ENCODE results near the gene MLLT1. TPM values are rescaled to one million over a fixed set of nuclear protein-coding genes. Genes with fewer than 3 reads are reported as not detected.

Gene MLLT1
- total RNA-seq, 1 experiment from 2014 or later: 29.0 TPM

DNA sequence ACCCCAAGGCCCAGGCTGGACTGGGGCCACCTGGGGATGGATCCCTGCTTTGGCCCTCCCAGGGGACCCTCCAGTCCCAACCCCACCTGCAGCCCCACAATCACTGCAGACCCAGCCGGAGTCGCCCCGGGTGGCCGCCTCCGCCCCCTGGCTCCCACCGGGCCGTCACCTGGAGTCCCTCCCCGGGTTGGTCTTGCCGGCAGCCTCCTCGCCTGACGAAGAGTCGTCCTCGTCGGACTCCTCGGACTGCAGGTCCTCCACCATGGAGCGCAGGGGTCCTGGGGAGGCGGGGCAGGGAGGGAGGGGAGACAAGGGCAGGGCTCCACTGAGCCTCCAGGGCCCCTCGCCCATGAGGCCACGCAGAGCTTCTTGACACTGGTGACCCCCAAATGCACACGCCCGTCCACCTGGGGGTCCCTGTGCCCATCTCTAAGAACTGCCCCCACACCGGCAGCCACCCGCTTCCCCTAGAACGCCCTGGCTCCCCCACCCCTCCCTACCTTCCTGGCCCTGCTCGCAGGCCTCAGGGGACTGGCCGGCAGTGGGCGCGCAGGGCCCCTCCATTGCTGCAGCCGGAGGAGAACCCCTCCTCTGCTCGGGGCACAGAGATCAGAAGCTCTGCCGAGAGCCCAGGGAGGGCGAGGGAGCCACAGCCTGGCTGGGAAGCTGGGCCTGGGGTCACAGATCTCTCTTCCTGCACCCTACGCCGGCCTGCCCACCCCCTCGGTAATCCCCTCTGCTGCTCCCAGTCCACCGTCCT, 63.4 kb downstream of the MLLT1 start:
- Histone ChIP-seq H3K27ac (ENCODE audit: low read length) (no peak overlapping the region), H2AFZ (ENCODE audit: low read length) (no peak overlapping the region), H3K4me1 (ENCODE audit: insufficient read depth, low read length) (no peaks in the 10 kb centered on the region; the same call in 1 of the 2 replicates), H3K9me3 (ENCODE audit: low read length) (no peaks in the 10 kb centered on the region), H3K4me3 (ENCODE audit: low read length) (no peak overlapping the region), H3K79me2 (ENCODE audit: low read length) (no peaks in the 10 kb centered on the region), H3K27me3 (ENCODE audit: low read length) (no peaks in the 10 kb centered on the region), H3K4me2 (ENCODE audit: low read length) (no peak overlapping the region), H3K9me2 (replicated peaks; ENCODE audit: low read length) (no peaks in the 10 kb centered on the region), H3K9ac (ENCODE audit: low read length) (no peak overlapping the region), H3F3A (ENCODE audit: low read length, unreplicated experiment) (no peaks in the 10 kb centered on the region), H3K36me3 (ENCODE audit: low read depth, low read length) (peaks cover 2% of the 10 kb centered on the region; the same call in 1 of the 2 replicates), H4K20me1 (ENCODE audit: low read length) (peaks cover 3% of the 10 kb centered on the region; the same call in 1 of the 2 replicates)
- no peak for DNase-seq
- no peak for TF ChIP-seq EZH2 (IDR thresholded peaks at IDR 0.05; ENCODE audit: low read length, unreplicated experiment)
- no peak for TF ChIP-seq EZH2phosphoT487 (IDR thresholded peaks at IDR 0.05; ENCODE audit: borderline replicate concordance, low read length)
- TF ChIP-seq, protein P1, sequence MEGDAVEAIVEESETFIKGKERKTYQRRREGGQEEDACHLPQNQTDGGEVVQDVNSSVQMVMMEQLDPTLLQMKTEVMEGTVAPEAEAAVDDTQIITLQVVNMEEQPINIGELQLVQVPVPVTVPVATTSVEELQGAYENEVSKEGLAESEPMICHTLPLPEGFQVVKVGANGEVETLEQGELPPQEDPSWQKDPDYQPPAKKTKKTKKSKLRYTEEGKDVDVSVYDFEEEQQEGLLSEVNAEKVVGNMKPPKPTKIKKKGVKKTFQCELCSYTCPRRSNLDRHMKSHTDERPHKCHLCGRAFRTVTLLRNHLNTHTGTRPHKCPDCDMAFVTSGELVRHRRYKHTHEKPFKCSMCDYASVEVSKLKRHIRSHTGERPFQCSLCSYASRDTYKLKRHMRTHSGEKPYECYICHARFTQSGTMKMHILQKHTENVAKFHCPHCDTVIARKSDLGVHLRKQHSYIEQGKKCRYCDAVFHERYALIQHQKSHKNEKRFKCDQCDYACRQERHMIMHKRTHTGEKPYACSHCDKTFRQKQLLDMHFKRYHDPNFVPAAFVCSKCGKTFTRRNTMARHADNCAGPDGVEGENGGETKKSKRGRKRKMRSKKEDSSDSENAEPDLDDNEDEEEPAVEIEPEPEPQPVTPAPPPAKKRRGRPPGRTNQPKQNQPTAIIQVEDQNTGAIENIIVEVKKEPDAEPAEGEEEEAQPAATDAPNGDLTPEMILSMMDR (conservative IDR thresholded peaks at IDR 0.05; ENCODE audit: low read depth, low read length): no peak
- ChIA-PET CTCF (no interaction called here), POLR2A (ENCODE audit: unreplicated experiment) (no interaction called here)
- ATAC-seq: no peak
- intact Hi-C loops (cut with micrococcal nuclease): loop anchor here (5.0 kb wide), 1 partner anchor 56 kb away; no protein-coding TSS in a partner anchor
- BruUV-seq (replicated peaks): no TSS peak

DNA sequence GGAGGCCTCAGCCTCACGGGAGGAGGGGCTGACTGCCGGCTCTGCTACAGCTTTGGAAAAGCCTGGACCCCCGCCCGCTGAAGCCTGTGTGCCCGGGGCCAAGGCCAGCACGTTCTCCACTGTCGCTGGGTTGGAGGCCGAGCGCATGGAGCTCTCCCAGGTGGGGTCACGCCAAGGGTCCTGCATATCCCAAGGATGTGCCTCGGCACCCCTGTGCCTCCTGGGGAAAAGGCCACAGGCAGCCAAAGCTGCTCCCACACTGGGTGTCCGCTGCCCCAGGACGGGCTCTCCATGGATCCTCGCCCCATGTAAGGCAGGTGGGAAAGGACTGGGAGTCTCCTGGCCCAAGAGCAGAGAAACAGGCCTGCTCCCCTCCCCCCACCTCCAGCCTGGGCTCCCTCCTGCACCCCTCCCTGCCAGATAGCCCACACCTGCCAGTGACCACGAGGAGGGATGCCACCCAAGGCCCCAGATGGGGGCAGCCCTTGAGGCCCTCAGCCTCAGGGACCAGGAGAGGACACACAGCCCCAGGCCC, 64.0 kb downstream of the MLLT1 start:
- Histone ChIP-seq H3K9me3 (ENCODE audit: low read length) (no peaks in the 10 kb centered on the region), H4K20me1 (ENCODE audit: low read length) (peaks cover 3% of the 10 kb centered on the region; the same call in 1 of the 2 replicates), H3K9me2 (replicated peaks; ENCODE audit: low read length) (no peaks in the 10 kb centered on the region), H3K79me2 (ENCODE audit: low read length) (no peaks in the 10 kb centered on the region), H3K9ac (ENCODE audit: low read length) (no peak overlapping the region), H3K4me1 (ENCODE audit: insufficient read depth, low read length) (no peaks in the 10 kb centered on the region; the same call in 1 of the 2 replicates), H3F3A (ENCODE audit: low read length, unreplicated experiment) (no peaks in the 10 kb centered on the region), H2AFZ (ENCODE audit: low read length) (no peak overlapping the region), H3K27me3 (ENCODE audit: low read length) (no peaks in the 10 kb centered on the region), H3K27ac (ENCODE audit: low read length) (no peak overlapping the region), H3K4me3 (ENCODE audit: low read length) (no peak overlapping the region), H3K4me2 (ENCODE audit: low read length) (no peak overlapping the region), H3K36me3 (ENCODE audit: low read depth, low read length) (no peaks in the 10 kb centered on the region; the same call in 1 of the 2 replicates)
- intact Hi-C loops (cut with micrococcal nuclease): loop anchor here (5.0 kb wide), 1 partner anchor 57 kb away; no protein-coding TSS in a partner anchor
- ATAC-seq: no peak
- no peak for TF ChIP-seq EZH2 (IDR thresholded peaks at IDR 0.05; ENCODE audit: low read length, unreplicated experiment)
- no peak for TF ChIP-seq EZH2phosphoT487 (IDR thresholded peaks at IDR 0.05; ENCODE audit: borderline replicate concordance, low read length)
- TF ChIP-seq, protein P1 (conservative IDR thresholded peaks at IDR 0.05; ENCODE audit: low read depth, low read length): no peak
- ChIA-PET POLR2A (ENCODE audit: unreplicated experiment) (no interaction called here), CTCF (no interaction called here)
- DNase-seq: no peak
- no TSS peak for BruUV-seq (replicated peaks)

Measured in PC-3 (cell line).